Mesendoderm (in vitro differentiated cells): ENCODE results near the gene ZP4.

ENCODE experiments used
- DNase-seq: peaks from one replicate; pipeline ENCODE4 v3.0.0; 2013
- H2AK5ac ChIP-seq: 2 replicates; pipeline ENCODE4 v1.6.1; 2013; ENCODE audit warnings: low read length, inconsistent platforms
- H2BK120ac ChIP-seq: 2 replicates; pipeline ENCODE4 v1.6.1; 2013; ENCODE audit warnings: low read depth, mild to moderate bottlenecking, low read length, moderate library complexity, mixed read lengths
- H2BK15ac ChIP-seq: replicated peaks from 2 replicates; pipeline ENCODE4 v1.6.1; 2013; ENCODE audit warnings: low read depth, mild to moderate bottlenecking, moderate library complexity
- H2BK5ac ChIP-seq: 2 replicates; pipeline ENCODE4 v1.6.1; 2013; ENCODE audit warnings: low read length, inconsistent platforms
- H3K18ac ChIP-seq: 2 replicates; pipeline ENCODE4 v1.6.1; 2013; ENCODE audit warnings: mild to moderate bottlenecking, low read length, mixed read lengths
- H3K23ac ChIP-seq: one replicate; pipeline ENCODE4 v1.6.1; 2013; ENCODE audit warnings: low read length
- H3K27ac ChIP-seq: 2 replicates; pipeline ENCODE4 v1.5.1; 2013; ENCODE audit warnings: low read depth, mild to moderate bottlenecking, inconsistent platforms, low read length, moderate library complexity
- H3K27me3 ChIP-seq: 2 replicates; pipeline ENCODE4 v1.6.1; 2013; ENCODE audit warnings: low read length, control low read depth, mild to moderate bottlenecking, inconsistent platforms; ENCODE audit not compliant: insufficient read depth, poor library complexity
- H3K36me3 ChIP-seq: 2 replicates; pipeline ENCODE4 v1.6.1; 2013; ENCODE audit warnings: low read length, inconsistent platforms; ENCODE audit not compliant: control insufficient read depth, insufficient read depth
- H3K4ac ChIP-seq: one replicate; pipeline ENCODE4 v1.6.1; 2013; ENCODE audit warnings: low read depth, mild to moderate bottlenecking, low read length, moderate library complexity
- H3K4me1 ChIP-seq: 2 replicates; pipeline ENCODE4 v1.6.1; 2013; ENCODE audit warnings: low read depth, low read length, inconsistent platforms; ENCODE audit not compliant: control insufficient read depth
- H3K4me2 ChIP-seq: 2 replicates; pipeline ENCODE4 v1.6.1; 2013; ENCODE audit warnings: low read length
- H3K4me3 ChIP-seq: 2 replicates; pipeline ENCODE4 v1.5.1; 2013; ENCODE audit warnings: mild to moderate bottlenecking, low read length
- H3K56ac ChIP-seq: one replicate; pipeline ENCODE4 v1.6.1; 2013; ENCODE audit warnings: low read length
- H3K79me1 ChIP-seq: 2 replicates; pipeline ENCODE4 v1.6.1; 2013; ENCODE audit warnings: low read length, inconsistent platforms
- H3K79me2 ChIP-seq: 2 replicates; pipeline ENCODE4 v1.6.1; 2013; ENCODE audit warnings: mild to moderate bottlenecking, low read length; ENCODE audit not compliant: control insufficient read depth, insufficient read depth
- H3K9ac ChIP-seq: 2 replicates; pipeline ENCODE4 v1.6.1; 2013; ENCODE audit warnings: low read length, inconsistent platforms
- H4K5ac ChIP-seq: one replicate; pipeline ENCODE4 v1.6.1; 2013; ENCODE audit warnings: low read length
- H4K8ac ChIP-seq: one replicate; pipeline ENCODE4 v1.6.1; 2013; ENCODE audit warnings: low read depth, mild to moderate bottlenecking, control low read depth, low read length, moderate library complexity
- WGBS: extraction: QIAGEN DNeasy Blood & Tissue Kit; methylation state at CpG from one replicate; pipeline ENCODE4 v1.1.7; 2013; ENCODE audit warnings: low lambda C conversion rate, missing lambda C conversion rate; ENCODE audit not compliant: insufficient coverage; ENCODE audit errors: extremely low coverage; 5-methylcytosine and 5-hydroxymethylcytosine counted together

The ZP4 gene

GRCh38 chr1:237901299-237901934 lies 10.7 kb upstream of the ZP4 start:
- no peak overlapping the region for H3K4me2 ChIP-seq
- no peak overlapping the region for H2AK5ac ChIP-seq
- no peak overlapping the region for H4K8ac ChIP-seq
- WGBS, result no CpG with 5 or more reads among the region's 5 CpGs
- H2BK120ac ChIP-seq, result peak overlapping the region; percentile 78
- H3K79me2 ChIP-seq, result no peaks in the 10 kb centered on the region
- H3K56ac ChIP-seq, result no peak overlapping the region
- DNase-seq, result peak; percentile 88
- H3K4ac ChIP-seq, result no peak overlapping the region
- H3K36me3 ChIP-seq, result no peaks in the 10 kb centered on the region
- no peak overlapping the region for H3K18ac ChIP-seq
- H2BK5ac ChIP-seq, result peak overlapping the region; percentile 43
- peak overlapping the region; percentile 69 for H3K27ac ChIP-seq
- H3K4me1 ChIP-seq, result peaks cover 3% of the 10 kb centered on the region
- H3K9ac ChIP-seq, result no peak overlapping the region
- no peak overlapping the region for H3K23ac ChIP-seq
- H3K79me1 ChIP-seq, result no peaks in the 10 kb centered on the region
- no peak overlapping the region for H2BK15ac ChIP-seq
- H3K27me3 ChIP-seq, result no peaks in the 10 kb centered on the region
- no peak overlapping the region for H3K4me3 ChIP-seq
- H4K5ac ChIP-seq, result no peak overlapping the region

- Histone ChIP-seq H3K4ac (no peak overlapping the region), H3K4me1 (no peaks in the 10 kb centered on the region), H3K4me2 (no peak overlapping the region), H3K27me3 (no peaks in the 10 kb centered on the region), H2AK5ac (no peak overlapping the region), H3K56ac (no peak overlapping the region), H3K79me1 (no peaks in the 10 kb centered on the region), H3K27ac (no peak overlapping the region), H2BK120ac (no peak overlapping the region), H3K36me3 (no peaks in the 10 kb centered on the region), H4K5ac (no peak overlapping the region), H2BK5ac (no peak overlapping the region), H3K18ac (no peak overlapping the region), H3K4me3 (no peak overlapping the region), H2BK15ac (no peak overlapping the region), H3K23ac (no peak overlapping the region), H3K79me2 (no peaks in the 10 kb centered on the region), H4K8ac (no peak overlapping the region), H3K9ac (no peak overlapping the region)
- no peak for DNase-seq
These were observed 4.9 kb upstream of the ZP4 start for GRCh38 chr1:237895630-237896029.

GRCh38 chr1:237894131-237894530 lies 3.4 kb upstream of the ZP4 start:
- H2AK5ac ChIP-seq, result no peak overlapping the region
- H3K23ac ChIP-seq, result no peak overlapping the region

GRCh38 chr1:237891979-237892378 lies 1.3 kb upstream of the ZP4 start:
- H2BK5ac ChIP-seq, result no peak overlapping the region
- no peak overlapping the region for H2BK15ac ChIP-seq
- H3K27me3 ChIP-seq, result no peaks in the 10 kb centered on the region
- no peak overlapping the region for H3K56ac ChIP-seq
- no peak overlapping the region for H4K8ac ChIP-seq
- H3K4me1 ChIP-seq, result no peaks in the 10 kb centered on the region
- no peak overlapping the region for H3K27ac ChIP-seq
- no peak overlapping the region for H3K4me2 ChIP-seq
- H3K9ac ChIP-seq, result no peak overlapping the region
- no peak overlapping the region for H3K23ac ChIP-seq
- H4K5ac ChIP-seq, result no peak overlapping the region
- no peak for DNase-seq
- no peak overlapping the region for H3K4ac ChIP-seq
- H3K4me3 ChIP-seq, result no peak overlapping the region
- no peak overlapping the region for H2BK120ac ChIP-seq
- H3K79me1 ChIP-seq, result no peaks in the 10 kb centered on the region
- WGBS, result no CpG with 5 or more reads among the region's 3 CpGs
- H2AK5ac ChIP-seq, result no peak overlapping the region
- H3K18ac ChIP-seq, result no peak overlapping the region
- H3K79me2 ChIP-seq, result no peaks in the 10 kb centered on the region
- H3K36me3 ChIP-seq, result no peaks in the 10 kb centered on the region

More at GRCh38 chr1:237894131-237894530, 3.4 kb upstream of the ZP4 start:
- no peaks in the 10 kb centered on the region for H3K4me1 ChIP-seq
- no peak overlapping the region for H4K8ac ChIP-seq
- no peak overlapping the region for H3K4ac ChIP-seq
- no peak overlapping the region for H2BK5ac ChIP-seq
- H4K5ac ChIP-seq, result no peak overlapping the region
- no peak overlapping the region for H3K9ac ChIP-seq
- no peak for DNase-seq
- H3K79me1 ChIP-seq, result no peaks in the 10 kb centered on the region
- H3K4me2 ChIP-seq, result no peak overlapping the region
- no peak overlapping the region for H3K27ac ChIP-seq
- no peak overlapping the region for H3K56ac ChIP-seq
- no peak overlapping the region for H3K18ac ChIP-seq
- H2BK15ac ChIP-seq, result no peak overlapping the region
- no peaks in the 10 kb centered on the region for H3K27me3 ChIP-seq
- no peak overlapping the region for H3K4me3 ChIP-seq
- no peak overlapping the region for H2BK120ac ChIP-seq
- H3K79me2 ChIP-seq, result no peaks in the 10 kb centered on the region
- no peaks in the 10 kb centered on the region for H3K36me3 ChIP-seq
- no CpG with 5 or more reads among the region's 3 CpGs for WGBS

- Histone ChIP-seq H3K27me3 (no peaks in the 10 kb centered on the region), H3K4me3 (no peak overlapping the region), H3K79me1 (no peaks in the 10 kb centered on the region), H3K18ac (no peak overlapping the region), H3K4me1 (no peaks in the 10 kb centered on the region), H3K4ac (no peak overlapping the region), H2BK15ac (no peak overlapping the region), H2BK5ac (no peak overlapping the region), H3K27ac (no peak overlapping the region), H3K36me3 (no peaks in the 10 kb centered on the region), H3K4me2 (no peak overlapping the region), H2AK5ac (no peak overlapping the region), H4K5ac (no peak overlapping the region), H4K8ac (no peak overlapping the region), H2BK120ac (no peak overlapping the region), H3K9ac (no peak overlapping the region), H3K23ac (no peak overlapping the region), H3K79me2 (no peaks in the 10 kb centered on the region), H3K56ac (no peak overlapping the region)
- DNase-seq, result no peak
- WGBS, result no CpG with 5 or more reads among the region's 2 CpGs
These were observed 544 bp upstream of the ZP4 start for GRCh38 chr1:237891266-237891665.

GRCh38 chr1:237890416-237890815 lies 306 bp downstream of the ZP4 start:
- H3K9ac ChIP-seq, result no peak overlapping the region
- H2AK5ac ChIP-seq, result no peak overlapping the region
- H3K18ac ChIP-seq, result no peak overlapping the region
- H2BK15ac ChIP-seq, result no peak overlapping the region
- H4K5ac ChIP-seq, result no peak overlapping the region
- H3K36me3 ChIP-seq, result no peaks in the 10 kb centered on the region
- no peak overlapping the region for H2BK120ac ChIP-seq
- no peak overlapping the region for H3K23ac ChIP-seq
- no peak overlapping the region for H2BK5ac ChIP-seq
- no peaks in the 10 kb centered on the region for H3K79me1 ChIP-seq
- WGBS, result no CpG with 5 or more reads among the region's 7 CpGs
- no peak for DNase-seq
- no peaks in the 10 kb centered on the region for H3K27me3 ChIP-seq
- no peak overlapping the region for H4K8ac ChIP-seq
- no peak overlapping the region for H3K4me3 ChIP-seq
- no peaks in the 10 kb centered on the region for H3K4me1 ChIP-seq
- H3K4ac ChIP-seq, result no peak overlapping the region
- no peak overlapping the region for H3K4me2 ChIP-seq
- H3K79me2 ChIP-seq, result no peaks in the 10 kb centered on the region
- no peak overlapping the region for H3K56ac ChIP-seq
- H3K27ac ChIP-seq, result no peak overlapping the region
